Activated T-cell treated with anti-CD3 and anti-CD28 coated beads, Interleukin-2, amount 50 U/mL, for 4 hours (primary cell): ENCODE measurements around the gene CMSS1. TPM values are rescaled to one million over a fixed set of nuclear protein-coding genes. Genes with fewer than 3 reads are reported as not detected.

Experiments
- total RNA-seq, 3 donors: library from RNA; stranded (reverse); gene quantifications; one replicate each; pipeline ENCODE4 v1.2.1, GENCODE V29; 2021

The CMSS1 gene
- total RNA-seq, 3 donors from 2014 or later = 126 to 157 (median 136) TPM

Other genes with a start within 250 kb of the CMSS1 start
- gene COL8A1, start 179.3 kb upstream of the CMSS1 start, total RNA-seq = under 1 TPM in 1 of 3 donors, not detected in 2; 0.11 TPM